ENCODE measurements around the gene TBC1D23. TPM values are rescaled to one million over a fixed set of nuclear protein-coding genes. Genes with fewer than 3 reads are reported as not detected.

Gene TBC1D23
- total and polyA plus RNA-seq, 2 experiments from 2014 or later, result 22.4 to 34.4 TPM

- TF ChIP-seq, protein P1, sequence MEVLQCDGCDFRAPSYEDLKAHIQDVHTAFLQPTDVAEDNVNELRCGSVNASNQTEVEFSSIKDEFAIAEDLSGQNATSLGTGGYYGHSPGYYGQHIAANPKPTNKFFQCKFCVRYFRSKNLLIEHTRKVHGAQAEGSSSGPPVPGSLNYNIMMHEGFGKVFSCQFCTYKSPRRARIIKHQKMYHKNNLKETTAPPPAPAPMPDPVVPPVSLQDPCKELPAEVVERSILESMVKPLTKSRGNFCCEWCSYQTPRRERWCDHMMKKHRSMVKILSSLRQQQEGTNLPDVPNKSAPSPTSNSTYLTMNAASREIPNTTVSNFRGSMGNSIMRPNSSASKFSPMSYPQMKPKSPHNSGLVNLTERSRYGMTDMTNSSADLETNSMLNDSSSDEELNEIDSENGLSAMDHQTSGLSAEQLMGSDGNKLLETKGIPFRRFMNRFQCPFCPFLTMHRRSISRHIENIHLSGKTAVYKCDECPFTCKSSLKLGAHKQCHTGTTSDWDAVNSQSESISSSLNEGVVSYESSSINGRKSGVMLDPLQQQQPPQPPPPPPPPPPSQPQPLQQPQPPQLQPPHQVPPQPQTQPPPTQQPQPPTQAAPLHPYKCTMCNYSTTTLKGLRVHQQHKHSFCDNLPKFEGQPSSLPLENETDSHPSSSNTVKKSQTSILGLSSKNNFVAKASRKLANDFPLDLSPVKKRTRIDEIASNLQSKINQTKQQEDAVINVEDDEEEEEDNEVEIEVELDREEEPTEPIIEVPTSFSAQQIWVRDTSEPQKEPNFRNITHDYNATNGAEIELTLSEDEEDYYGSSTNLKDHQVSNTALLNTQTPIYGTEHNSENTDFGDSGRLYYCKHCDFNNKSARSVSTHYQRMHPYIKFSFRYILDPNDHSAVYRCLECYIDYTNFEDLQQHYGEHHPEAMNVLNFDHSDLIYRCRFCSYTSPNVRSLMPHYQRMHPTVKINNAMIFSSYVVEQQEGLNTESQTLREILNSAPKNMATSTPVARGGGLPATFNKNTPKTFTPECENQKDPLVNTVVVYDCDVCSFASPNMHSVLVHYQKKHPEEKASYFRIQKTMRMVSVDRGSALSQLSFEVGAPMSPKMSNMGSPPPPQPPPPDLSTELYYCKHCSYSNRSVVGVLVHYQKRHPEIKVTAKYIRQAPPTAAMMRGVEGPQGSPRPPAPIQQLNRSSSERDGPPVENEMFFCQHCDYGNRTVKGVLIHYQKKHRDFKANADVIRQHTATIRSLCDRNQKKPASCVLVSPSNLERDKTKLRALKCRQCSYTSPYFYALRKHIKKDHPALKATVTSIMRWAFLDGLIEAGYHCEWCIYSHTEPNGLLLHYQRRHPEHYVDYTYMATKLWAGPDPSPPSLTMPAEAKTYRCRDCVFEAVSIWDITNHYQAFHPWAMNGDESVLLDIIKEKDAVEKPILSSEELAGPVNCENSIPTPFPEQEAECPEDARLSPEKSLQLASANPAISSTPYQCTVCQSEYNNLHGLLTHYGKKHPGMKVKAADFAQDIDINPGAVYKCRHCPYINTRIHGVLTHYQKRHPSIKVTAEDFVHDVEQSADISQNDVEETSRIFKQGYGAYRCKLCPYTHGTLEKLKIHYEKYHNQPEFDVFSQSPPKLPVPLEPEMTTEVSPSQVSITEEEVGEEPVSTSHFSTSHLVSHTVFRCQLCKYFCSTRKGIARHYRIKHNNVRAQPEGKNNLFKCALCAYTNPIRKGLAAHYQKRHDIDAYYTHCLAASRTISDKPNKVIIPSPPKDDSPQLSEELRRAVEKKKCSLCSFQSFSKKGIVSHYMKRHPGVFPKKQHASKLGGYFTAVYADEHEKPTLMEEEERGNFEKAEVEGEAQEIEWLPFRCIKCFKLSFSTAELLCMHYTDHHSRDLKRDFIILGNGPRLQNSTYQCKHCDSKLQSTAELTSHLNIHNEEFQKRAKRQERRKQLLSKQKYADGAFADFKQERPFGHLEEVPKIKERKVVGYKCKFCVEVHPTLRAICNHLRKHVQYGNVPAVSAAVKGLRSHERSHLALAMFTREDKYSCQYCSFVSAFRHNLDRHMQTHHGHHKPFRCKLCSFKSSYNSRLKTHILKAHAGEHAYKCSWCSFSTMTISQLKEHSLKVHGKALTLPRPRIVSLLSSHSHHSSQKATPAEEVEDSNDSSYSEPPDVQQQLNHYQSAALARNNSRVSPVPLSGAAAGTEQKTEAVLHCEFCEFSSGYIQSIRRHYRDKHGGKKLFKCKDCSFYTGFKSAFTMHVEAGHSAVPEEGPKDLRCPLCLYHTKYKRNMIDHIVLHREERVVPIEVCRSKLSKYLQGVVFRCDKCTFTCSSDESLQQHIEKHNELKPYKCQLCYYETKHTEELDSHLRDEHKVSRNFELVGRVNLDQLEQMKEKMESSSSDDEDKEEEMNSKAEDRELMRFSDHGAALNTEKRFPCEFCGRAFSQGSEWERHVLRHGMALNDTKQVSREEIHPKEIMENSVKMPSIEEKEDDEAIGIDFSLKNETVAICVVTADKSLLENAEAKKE (CRISPR knock-in tag; IDR thresholded peaks at IDR 0.05), result no peak
- no peak for TF ChIP-seq EZH2 (IDR thresholded peaks at IDR 0.05; ENCODE audit: low read depth, unreplicated experiment)
- no peak for TF ChIP-seq CTCF (conservative IDR thresholded peaks at IDR 0.05; ENCODE audit: low read depth in 2 of 2)
- no peak for TF ChIP-seq ZNF114 (CRISPR knock-in tag; IDR thresholded peaks at IDR 0.05)
These were observed 59.2 kb downstream of the TBC1D23 start (continued) for GRCh38 chr3:100319951-100320350.

DNA sequence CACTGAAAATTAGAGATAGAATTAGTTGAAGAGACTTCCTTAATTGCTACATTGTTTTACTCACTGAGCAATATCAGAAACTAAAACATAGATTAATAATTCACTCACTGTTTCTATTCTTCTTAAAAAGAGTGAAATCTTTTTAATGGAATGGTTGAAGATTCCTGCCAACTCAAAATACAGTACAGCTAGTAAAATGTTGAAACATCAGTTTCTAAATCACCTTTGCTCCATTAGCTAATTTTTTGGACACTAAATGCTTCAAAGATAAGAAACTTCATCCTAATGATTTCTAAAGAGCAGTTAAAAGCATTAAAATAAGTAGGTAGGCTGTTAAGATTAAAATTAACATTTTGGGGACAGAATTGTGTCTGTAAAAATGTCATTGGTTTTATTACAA is 63.3 kb downstream of the TBC1D23 start:
- H3K4me3 ChIP-seq, result no peak overlapping the region
- no peaks in the 10 kb centered on the region for H4K20me1 ChIP-seq (replicated peaks; ENCODE audit: insufficient read depth)
- H3K79me2 ChIP-seq (replicated peaks; ENCODE audit: insufficient read depth), result no peaks in the 10 kb centered on the region
- H3K27me3 ChIP-seq (ENCODE audit: insufficient read depth), result no peaks in the 10 kb centered on the region
- DNase-seq (ENCODE audit: low spot score), result no peak
- H3K27ac ChIP-seq (ENCODE audit: low read depth), result no peak overlapping the region
- no peaks in the 10 kb centered on the region for H3K4me1 ChIP-seq (ENCODE audit: insufficient read depth)
- H3K4me2 ChIP-seq, result no peak overlapping the region
- H3F3A ChIP-seq (replicated peaks; ENCODE audit: low read depth), result no peaks in the 10 kb centered on the region
- Mint-ChIP-seq H3K36me3 (ENCODE audit: low read depth) (peaks cover 16% of the 10 kb centered on the region; the same call in 2 of the 3 replicates), H3K27me3 (ENCODE audit: insufficient read depth, low read depth, poor library complexity) (no peaks in the 10 kb centered on the region), H3K9me3 (peaks cover 11% of the 10 kb centered on the region; the same call in 2 of the 3 replicates), H3K27ac (no peak overlapping the region), H3K4me3 (no peak overlapping the region), H3K4me1 (no peaks in the 10 kb centered on the region)
- no peaks in the 10 kb centered on the region for H3K36me3 ChIP-seq (ENCODE audit: insufficient read depth)
- no peak for TF ChIP-seq EZH2phosphoT487 (IDR thresholded peaks at IDR 0.05; ENCODE audit: unreplicated experiment)
- TF ChIP-seq, protein P2, sequence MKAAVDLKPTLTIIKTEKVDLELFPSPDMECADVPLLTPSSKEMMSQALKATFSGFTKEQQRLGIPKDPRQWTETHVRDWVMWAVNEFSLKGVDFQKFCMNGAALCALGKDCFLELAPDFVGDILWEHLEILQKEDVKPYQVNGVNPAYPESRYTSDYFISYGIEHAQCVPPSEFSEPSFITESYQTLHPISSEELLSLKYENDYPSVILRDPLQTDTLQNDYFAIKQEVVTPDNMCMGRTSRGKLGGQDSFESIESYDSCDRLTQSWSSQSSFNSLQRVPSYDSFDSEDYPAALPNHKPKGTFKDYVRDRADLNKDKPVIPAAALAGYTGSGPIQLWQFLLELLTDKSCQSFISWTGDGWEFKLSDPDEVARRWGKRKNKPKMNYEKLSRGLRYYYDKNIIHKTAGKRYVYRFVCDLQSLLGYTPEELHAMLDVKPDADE (IDR thresholded peaks at IDR 0.05), result no peak
- H2AFZ ChIP-seq, result no peak overlapping the region
- ATAC-seq, result no peak
- no peaks in the 10 kb centered on the region for H3K9me2 ChIP-seq (ENCODE audit: insufficient read depth)

Measured in GM23338 (cell line).